ENCODE results near the gene PCAT7.
"Not testable (repeated sequence)": the region's sequence is repeated elsewhere in the genome, so short reads cannot be mapped to it uniquely, and the experiment has no call there.

DNA sequence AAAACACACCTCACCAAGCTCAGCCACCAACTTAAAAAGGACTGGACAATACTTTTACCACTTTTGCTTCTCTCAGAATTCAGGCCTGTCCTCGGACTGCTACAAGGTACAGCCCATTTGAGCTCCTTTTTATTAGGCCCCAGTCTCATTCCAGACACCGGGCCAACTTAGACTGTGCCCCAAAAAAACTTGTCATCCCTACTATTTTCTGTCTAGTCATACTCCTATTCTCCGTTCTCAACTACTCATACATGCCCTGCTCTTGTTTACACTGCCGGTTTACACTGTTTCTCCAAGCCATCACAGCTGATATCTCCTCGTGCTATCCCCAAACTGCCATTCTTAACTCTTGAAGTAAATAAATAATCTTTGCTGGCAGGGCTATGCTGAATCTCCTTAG is 10.5 kb upstream of the PCAT7 start:
- TF ChIP-seq, protein P1, sequence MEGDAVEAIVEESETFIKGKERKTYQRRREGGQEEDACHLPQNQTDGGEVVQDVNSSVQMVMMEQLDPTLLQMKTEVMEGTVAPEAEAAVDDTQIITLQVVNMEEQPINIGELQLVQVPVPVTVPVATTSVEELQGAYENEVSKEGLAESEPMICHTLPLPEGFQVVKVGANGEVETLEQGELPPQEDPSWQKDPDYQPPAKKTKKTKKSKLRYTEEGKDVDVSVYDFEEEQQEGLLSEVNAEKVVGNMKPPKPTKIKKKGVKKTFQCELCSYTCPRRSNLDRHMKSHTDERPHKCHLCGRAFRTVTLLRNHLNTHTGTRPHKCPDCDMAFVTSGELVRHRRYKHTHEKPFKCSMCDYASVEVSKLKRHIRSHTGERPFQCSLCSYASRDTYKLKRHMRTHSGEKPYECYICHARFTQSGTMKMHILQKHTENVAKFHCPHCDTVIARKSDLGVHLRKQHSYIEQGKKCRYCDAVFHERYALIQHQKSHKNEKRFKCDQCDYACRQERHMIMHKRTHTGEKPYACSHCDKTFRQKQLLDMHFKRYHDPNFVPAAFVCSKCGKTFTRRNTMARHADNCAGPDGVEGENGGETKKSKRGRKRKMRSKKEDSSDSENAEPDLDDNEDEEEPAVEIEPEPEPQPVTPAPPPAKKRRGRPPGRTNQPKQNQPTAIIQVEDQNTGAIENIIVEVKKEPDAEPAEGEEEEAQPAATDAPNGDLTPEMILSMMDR (IDR thresholded peaks at IDR 0.05) = not testable (repeated sequence)
- not testable (repeated sequence) for TF ChIP-seq POLR2A (IDR thresholded peaks at IDR 0.05)
